Right ventricle myocardium inferior (tissue), 1 donor: ENCODE data around the gene CD79B. TPM values are rescaled to one million over a fixed set of nuclear protein-coding genes. Genes with fewer than 3 reads are reported as not detected.
"Not testable (repeated sequence)": the region's sequence is repeated elsewhere in the genome, so short reads cannot be mapped to it uniquely, and the experiment has no call there.

Experiments
- ATAC-seq: fragments of 200-7000 bp; cut with Tn5 transposase; one replicate; pipeline ENCODE4 v1.9.1; 2020; ENCODE audit warnings: mild to moderate bottlenecking, moderate library complexity
- DNase-seq: peaks from one replicate; pipeline ENCODE4 v3.0.0; 2021; ENCODE audit errors: missing footprints
- intact Hi-C: fragments of 100-400 bp; cut with DNase I; formaldehyde crosslinking; loops from one replicate; pipeline ENCODE4 v1.11.0; 2022
- total RNA-seq: library from RNA; stranded (reverse); fragmentation: NEBNext Ultra II Directional; extraction: Animal tissue kit (Norgen Biotek cat#: 25700); gene quantifications from one replicate; pipeline ENCODE4 v1.2.1, GENCODE V29; 2021
- donor health status: DM: no; HTN: yes; CAD: no; lungs with severe emphysema.

The CD79B gene
- total RNA-seq, 1 donor from 2014 or later: 6.9 TPM

DNA sequence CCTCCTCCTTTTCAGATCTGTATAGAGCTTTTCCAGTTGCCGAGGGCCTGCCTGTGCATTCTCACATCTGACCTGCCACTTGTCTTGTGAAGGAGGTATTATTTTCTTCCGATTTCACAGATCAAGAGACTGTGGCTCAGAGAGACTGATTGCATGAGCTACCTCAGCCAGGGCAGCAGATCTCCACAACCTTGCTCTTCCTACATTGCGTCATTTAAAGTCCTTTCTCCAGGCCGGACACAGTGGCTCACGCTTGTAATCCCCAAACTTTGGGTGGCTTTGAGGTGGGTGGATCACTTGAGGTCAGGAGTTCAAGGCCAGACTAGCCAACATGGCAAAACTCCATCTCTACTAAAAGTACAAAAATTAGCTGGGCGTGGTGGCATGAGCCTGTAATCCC, 12.1 kb downstream of the CD79B start:
- ATAC-seq, DNase-seq, intact Hi-C loops: not testable (repeated sequence)

DNA sequence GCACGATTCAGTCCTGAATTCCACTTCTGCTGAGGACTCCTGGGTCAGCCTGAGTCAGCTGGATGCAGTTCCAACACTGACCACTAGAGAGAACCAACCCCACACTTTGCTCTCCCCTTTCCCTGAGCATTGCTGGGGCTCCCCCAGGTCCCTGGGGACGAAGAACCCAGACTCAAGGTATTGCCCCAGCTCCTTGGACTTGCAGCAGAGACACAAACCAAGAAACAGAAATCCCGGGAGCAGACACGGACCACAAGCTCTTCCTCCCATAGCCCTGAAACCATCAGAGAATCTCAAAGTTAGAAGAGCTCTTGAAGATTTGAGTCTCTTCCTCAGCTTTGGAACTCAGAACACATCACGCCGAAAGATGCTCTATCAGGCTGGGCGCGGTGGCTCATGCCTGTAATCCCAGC, 12.8 kb downstream of the CD79B start:
- DNase-seq (no peak), ATAC-seq (peak; percentile 65)

DNA sequence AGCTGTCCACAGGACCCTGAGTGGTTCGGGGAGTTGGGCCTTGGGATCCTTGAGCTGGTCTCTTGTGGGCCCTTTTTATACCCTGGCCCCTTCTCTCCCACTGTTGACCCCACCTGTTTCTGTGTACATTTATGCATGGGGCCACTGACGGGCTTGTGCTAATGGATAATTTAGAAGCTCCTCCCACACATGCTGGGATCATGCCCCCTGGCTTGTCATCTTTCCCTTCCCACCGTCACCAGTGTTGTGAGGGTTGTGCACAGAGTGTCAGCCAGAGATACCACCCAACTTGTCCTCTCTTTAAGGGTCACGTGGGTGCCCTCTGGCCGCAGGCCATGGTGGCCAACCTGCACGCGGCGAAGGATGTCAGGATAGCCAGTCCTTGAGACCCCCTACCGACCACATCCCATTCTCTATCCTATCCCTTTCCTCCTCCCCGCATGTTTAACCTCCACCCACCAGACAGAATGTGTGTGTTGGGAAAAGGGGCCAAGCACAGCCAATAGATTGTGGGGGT, 13.3 kb downstream of the CD79B start, which contains the start of gene GH1:
GH1 (minus strand) TSS at position 51 of the 517 bp plus-strand sequence. CDS start 63 bp downstream, outside the sequence.
- not testable (repeated sequence) for ATAC-seq, DNase-seq
- intact Hi-C loops: loop anchor here (1.0 to 2.0 kb wide), 3 partner anchors 28 to 106 kb away; no protein-coding TSS in a partner anchor

More for the DNA sequence above, 12.8 kb downstream of the CD79B start:
- intact Hi-C loops: loop anchor here (1.0 to 2.0 kb wide), 3 partner anchors 27 to 105 kb away; no protein-coding TSS in a partner anchor

DNA sequence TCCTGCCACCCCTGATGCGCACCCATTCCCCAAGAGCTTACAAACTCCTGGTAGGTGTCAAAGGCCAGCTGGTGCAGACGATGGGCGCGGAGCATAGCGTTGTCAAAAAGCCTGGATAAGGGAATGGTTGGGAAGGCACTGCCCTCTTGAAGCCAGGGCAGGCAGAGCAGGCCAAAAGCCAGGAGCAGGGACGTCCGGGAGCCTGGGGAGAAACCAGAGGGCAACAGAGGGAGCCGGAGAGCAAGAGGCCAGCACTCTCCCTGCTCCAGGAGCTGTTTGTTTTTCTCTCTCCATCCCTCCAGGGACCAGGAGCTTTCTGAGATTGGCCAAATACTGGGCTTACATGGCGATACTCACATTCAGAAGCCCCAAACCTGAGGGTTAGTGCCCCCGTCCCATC, 13.8 kb downstream of the CD79B start:
- DNase-seq (no peak), ATAC-seq (no peak)
- intact Hi-C loops: loop anchor here (2.0 kb wide), 2 partner anchors 28 to 106 kb away; no protein-coding TSS in a partner anchor

DNA sequence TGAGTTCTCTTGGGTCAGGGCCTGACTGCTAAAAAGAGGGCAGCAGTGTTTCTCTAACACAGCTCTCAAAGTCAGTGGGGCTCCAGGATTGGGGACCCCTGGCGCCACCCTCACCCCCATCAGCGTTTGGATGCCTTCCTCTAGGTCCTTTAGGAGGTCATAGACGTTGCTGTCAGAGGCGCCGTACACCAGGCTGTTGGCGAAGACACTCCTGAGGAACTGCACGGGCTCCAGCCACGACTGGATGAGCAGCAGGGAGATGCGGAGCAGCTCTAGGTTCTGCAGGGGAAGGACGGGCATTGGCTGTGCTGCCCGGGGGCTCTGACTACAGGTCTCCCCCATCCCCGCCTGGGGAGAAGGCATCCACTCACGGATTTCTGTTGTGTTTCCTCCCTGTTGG, 14.5 kb downstream of the CD79B start:
- intact Hi-C loops: loop anchor here (2.0 kb wide), 2 partner anchors 29 to 107 kb away; no protein-coding TSS in a partner anchor
- DNase-seq: no peak
- no peak for ATAC-seq

DNA sequence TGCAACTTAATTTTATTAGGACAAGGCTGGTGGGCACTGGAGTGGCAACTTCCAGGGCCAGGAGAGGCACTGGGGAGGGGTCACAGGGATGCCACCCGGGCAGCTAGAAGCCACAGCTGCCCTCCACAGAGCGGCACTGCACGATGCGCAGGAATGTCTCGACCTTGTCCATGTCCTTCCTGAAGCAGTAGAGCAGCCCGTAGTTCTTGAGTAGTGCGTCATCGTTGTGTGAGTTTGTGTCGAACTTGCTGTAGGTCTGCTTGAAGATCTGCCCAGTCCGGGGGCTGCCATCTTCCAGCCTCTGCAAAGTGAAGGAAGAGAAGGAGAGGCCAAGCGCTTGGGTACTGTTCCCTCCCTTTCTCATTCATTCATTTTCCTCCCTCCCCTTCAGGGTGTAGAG, 14.9 kb downstream of the CD79B start:
- intact Hi-C loops, DNase-seq, ATAC-seq: not testable (repeated sequence)

DNA sequence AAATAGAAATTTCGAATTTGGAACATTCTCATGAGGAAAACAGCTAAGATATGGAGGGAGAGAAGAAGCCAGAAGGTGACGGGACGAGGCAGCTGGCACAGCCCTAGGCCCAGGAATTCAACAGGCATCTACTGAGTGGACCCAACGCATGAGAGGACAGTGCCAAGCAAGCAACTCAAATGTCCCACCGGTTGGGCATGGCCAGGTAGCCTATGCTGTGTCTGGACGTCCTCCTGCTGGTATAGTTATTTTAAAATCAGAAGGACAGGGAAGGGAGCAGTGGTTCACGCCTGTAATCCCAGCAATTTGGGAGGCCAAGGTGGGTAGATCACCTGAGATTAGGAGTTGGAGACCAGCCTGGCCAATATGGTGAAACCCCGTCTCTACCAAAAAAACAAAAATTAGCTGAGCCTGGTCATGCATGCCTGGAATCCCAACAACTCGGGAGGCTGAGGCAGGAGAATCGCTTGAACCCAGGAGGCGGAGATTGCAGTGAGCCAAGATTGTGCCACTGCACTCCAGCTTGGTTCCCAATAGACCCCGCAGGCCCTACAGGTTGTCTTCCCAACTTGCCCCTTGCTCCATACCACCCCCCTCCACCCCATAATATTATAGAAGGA, 15.5 kb downstream of the CD79B start:
- DNase-seq: no peak
- no peak for ATAC-seq
- intact Hi-C loops: no loop called here

DNA sequence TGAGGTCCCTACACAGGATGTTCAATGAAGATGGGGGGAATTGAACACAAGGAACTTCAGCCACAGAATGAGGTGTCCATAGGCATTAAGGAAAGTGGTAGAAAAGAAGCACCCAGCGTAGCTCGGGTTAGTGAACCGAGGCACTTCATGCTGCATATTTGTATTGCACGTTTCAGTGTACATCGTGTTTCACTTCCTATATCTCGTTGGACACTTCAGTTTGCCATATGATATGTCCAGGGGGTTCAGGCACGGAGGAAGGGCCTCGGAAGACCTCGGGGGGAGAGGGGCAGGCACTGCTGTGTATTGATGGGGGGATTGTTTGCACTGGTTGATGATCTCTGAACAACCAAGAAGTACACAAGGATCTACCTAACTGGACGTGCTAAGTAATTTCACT, 16.4 kb downstream of the CD79B start:
- DNase-seq, intact Hi-C loops, ATAC-seq: not testable (repeated sequence)

DNA sequence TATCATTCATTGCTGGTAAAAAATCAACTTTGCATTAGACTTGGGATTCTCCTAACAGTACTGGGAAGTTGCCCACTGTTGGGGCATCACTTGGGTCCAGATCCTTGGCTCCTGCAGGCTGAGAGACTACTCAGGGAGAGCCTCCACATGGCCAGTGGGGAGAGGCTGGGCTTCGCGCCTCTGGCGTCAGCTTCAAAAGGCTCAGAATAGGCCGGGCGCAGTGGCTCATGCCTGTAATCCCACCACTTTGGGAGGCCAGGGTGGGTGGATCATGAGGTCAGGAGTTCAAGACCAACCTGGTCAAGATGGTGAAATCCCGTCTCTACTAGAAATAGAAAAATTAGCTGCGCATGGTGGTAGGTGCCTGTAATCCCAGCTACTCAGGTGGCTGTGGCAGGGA, 17.7 kb downstream of the CD79B start:
- ATAC-seq (no peak), DNase-seq (no peak)
- intact Hi-C loops: loop anchor here (5.0 kb wide), 1 partner anchor 218 kb away; the partner anchor contains the start of gene ERN1

DNA sequence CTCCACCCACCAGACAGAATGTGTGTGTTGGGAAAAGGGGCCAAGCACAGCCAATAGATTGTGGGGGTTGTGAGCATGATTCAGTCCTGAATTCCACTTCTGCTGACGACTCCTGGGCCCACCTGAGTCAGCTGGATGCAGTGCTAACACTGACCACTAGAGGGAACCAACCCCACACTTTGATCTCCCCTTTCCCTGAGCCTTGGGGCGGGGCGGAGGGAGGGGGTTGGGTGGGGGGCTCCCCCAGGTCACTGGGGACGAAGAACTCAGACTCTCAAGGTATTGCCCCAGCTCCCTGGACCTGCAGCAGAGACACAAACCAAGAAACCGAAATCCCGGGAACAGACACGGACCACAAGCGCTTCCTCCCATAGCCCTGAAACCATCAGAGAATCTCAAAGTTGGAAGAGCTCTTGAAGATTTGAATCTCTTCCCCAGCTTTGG, 20.5 kb downstream of the CD79B start:
- DNase-seq (no peak), ATAC-seq (no peak)
- intact Hi-C loops: loop anchor here (5.0 kb wide), 1 partner anchor 221 kb away; the partner anchor contains the start of gene ERN1

DNA sequence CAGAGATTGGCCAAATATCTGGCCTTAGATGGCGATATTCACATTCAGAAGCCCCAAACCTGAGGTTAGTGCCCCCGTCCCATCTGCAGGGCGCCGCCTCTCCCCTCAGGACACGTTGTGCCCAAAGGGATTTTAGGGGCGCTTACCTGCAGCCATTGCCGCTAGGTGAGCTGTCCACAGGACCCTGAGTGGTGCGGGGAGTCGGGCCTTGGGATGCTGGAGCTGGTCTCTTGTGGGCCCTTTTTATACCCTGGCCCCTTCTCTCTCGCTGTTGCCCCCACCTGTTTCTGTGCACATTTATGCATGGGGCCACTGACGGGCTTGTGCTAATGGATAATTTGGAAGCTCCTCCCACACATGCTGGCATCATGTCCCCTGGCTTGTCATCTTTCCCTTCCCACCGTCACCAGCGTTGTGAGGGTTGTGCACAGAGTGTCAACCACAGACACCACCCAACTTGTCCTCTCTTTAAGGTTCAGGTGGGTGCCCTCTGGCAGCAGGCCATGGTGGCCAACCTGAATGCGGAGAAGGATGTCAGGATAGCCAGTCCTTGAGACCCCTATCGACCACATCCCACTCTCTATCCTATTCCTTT, 21.0 kb downstream of the CD79B start, which contains the start of gene CSHL1:
CSHL1 (minus strand) TSS at position 218 of the 595 bp plus-strand sequence; CDS start at position 156, 62 bp downstream.
- no peak for DNase-seq

DNA sequence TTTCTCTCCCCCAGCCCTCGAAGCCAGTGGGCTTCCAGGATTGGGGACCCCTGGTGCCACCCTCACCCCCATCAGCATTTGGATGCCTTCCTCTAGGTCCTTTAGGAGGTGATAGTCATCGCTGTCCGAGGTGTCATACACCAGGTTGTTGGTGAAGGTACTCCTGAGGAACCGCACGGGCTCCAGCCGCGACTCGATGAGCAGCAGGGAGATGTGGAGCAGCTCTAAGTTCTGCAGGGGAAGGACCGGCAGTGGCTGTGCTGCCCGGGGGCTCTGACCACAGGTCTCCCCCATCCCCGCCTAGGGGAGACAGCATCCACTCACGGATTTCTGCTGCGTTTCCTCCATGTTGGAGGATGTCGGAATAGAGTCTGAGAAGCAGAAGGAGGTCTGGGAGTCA, 22.0 kb downstream of the CD79B start:
- DNase-seq (no peak), ATAC-seq (no peak)
- intact Hi-C loops: loop anchor here (5.0 kb wide), 1 partner anchor 222 kb away; the partner anchor contains the start of gene ERN1

More for the DNA sequence above, 21.0 kb downstream of the CD79B start, which contains the start of gene CSHL1:
- no peak for ATAC-seq
- intact Hi-C loops: loop anchor here (5.0 kb wide), 1 partner anchor 221 kb away; the partner anchor contains the start of gene ERN1

DNA sequence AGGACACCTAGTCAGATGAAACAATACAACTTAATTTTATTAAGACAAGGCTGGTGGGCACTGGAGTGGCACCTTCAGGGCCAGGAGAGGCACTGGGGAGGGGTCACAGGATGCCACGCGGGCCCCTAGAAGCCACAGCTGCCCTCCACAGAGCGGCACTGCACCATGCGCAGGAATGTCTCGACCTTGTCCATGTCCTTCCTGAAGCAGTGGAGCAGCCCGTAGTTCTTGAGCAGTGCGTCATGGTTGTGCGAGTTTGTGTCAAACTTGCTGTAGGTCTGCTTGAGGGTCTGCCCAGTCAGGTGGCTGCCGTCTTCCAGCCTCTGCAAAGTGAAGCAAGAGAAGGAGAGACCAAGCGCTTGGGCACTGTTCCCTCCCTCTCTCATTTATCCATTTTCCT, 22.5 kb downstream of the CD79B start:
- DNase-seq, intact Hi-C loops, ATAC-seq: not testable (repeated sequence)

DNA sequence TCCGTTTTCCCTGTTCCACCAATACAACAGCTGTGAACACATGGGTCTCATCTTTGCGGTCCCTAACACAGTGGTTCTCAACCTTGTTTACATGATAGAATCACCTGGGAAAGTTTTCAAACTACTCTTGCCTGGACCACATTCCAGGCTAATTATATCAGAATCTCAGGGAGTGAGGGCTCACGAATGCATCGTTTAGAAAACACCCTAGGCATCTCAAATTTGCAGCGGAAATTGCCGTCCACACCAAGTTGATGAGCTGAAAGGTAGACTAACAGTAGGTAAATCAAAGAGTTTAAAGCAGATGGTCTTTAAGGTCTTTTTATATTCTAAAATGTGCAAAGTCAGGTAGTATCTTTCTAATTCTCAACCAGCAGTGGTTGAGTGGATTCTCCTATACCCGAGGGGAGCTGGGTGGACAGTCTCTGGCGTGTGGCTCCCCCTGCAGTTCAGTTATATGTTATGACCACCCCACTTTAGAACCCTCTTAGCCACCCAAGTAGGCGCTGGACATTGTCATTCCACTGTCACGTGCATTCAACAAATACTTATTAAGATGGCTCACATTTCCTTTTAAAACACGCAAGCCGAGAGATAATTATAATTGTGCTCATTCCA, 24.9 kb downstream of the CD79B start:
- intact Hi-C loops, DNase-seq: not testable (repeated sequence)
- ATAC-seq: peak; percentile 37

DNA sequence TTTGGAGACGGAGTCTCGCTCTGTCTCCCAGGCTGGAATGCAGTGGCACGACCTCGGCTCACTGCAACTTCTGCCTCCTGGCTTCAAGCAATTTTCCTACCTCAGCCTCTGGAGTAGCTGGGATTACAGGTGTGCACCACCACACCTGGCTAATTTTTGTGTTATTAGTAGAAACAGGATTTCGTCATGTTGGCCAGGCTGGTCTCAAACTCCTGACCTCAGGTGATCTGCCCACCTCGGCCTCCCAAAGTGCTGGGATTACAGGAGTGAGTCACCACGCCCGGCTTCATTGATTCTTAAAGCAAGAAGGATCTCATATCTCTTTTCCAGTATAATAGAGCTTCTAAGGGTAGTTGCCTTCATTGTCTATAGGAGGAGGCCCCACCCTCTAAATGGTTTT, 27.3 kb downstream of the CD79B start:
- ATAC-seq, intact Hi-C loops: not testable (repeated sequence)

DNA sequence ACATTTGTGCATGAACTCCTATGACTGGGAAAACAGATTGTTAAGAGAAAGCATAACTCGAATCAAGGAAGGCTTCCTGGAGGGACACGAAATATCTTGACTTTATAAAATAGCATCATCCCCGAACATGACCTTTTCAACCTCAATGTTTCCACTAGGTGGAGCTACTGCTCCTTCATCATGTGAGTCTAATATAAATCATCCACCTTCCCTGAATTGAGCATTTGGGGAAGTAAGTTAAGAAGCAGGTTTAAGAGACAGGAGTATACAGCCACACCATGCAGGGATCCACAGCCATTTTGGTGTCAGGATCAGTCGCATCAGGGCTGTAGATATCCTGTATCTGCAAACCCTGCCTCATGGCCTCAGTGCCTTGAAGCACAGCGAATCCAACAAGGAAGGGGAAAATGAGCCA, 28.3 kb downstream of the CD79B start:
- ATAC-seq, intact Hi-C loops, DNase-seq: not testable (repeated sequence)

More for the DNA sequence above, 27.3 kb downstream of the CD79B start:
- DNase-seq: not testable (repeated sequence)

DNA sequence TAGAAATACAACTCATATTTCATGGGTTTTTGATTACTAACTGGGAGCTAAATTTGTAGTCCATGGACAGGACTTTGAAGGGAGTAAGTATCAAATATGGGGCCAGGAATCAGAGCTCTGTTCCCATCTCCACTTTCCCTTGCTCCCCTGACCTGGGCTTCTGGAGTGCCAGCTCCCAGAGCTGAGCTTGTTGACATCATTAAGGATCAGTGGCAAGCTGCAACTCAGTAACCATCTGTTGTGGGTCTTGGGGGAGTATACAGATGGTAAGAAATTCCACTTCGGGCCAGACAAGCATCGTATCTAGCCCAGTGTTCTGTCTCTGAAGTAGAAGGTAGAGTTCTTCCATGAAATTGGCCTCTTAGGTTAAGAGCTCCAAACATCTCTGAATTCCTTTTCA, 30.2 kb downstream of the CD79B start:
- intact Hi-C loops, DNase-seq, ATAC-seq: not testable (repeated sequence)

DNA sequence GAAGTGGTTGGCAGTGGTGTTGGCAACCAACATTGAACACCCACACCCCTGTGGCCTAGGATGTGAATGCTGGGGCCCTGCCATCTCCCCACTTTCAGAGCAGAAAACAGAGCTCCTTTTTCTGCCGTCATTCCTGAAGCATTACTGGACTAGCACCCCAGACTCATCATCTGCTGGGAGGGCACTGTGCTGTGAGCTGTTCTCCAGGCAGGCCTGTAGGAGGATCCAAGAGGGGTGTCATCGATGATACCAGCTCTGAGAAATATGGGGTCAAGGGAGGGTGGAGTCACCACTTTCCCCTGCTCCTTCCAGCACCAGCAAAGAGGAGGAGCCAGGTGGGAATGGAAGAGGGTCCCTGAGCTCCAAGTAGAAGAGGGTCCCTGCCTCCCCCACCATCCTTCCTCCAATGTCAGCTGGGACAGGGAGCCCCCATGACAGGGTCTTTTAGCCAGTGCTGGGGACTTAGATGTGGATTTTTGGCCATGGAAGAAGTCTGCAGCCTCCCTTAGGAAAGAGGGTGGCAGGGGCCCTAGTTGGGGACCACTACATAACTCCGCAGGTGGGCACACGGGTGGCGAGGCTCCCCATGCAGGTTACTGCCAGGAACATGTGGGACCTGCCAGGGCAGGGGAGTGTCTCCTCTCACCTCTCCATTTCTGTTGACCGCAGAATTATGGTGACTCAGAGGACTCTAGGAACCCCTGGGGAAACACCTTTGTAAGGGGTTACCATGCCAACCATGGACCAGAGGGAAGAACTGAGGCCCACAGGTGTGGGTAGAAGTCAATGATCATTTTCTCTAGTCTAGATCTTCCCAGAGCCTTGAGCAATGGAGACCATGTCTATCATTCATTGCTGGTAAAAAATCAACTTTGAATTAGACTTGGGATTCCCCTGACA, 33.0 kb downstream of the CD79B start:
- ATAC-seq, intact Hi-C loops: not testable (repeated sequence)

More for the DNA sequence above, 33.0 kb downstream of the CD79B start:
- not testable (repeated sequence) for DNase-seq
